ENCODE measurements around the gene HTT. TPM values are rescaled to one million over a fixed set of nuclear protein-coding genes. Genes with fewer than 3 reads are reported as not detected.

Gene HTT
- total and polyA plus RNA-seq, 2 of the 13 experiments (the other 11 are each of a cell fraction or from before 2014, with no cell fraction given), result 17.5 to 19.5 TPM

GRCh38 chr4:3205995-3206394 is 131.5 kb downstream of the HTT start (continued):
- TF ChIP-seq, protein P1, sequence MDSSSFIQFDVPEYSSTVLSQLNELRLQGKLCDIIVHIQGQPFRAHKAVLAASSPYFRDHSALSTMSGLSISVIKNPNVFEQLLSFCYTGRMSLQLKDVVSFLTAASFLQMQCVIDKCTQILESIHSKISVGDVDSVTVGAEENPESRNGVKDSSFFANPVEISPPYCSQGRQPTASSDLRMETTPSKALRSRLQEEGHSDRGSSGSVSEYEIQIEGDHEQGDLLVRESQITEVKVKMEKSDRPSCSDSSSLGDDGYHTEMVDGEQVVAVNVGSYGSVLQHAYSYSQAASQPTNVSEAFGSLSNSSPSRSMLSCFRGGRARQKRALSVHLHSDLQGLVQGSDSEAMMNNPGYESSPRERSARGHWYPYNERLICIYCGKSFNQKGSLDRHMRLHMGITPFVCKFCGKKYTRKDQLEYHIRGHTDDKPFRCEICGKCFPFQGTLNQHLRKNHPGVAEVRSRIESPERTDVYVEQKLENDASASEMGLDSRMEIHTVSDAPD (CRISPR knock-in tag; IDR thresholded peaks at IDR 0.05), result no peak
- 0 out of 2 replicates have a peak, but pooled peaks have one; percentile 38 for TF ChIP-seq ZNF629 (CRISPR knock-in tag; conservative IDR thresholded peaks at IDR 0.05)
- TF ChIP-seq, protein P2, sequence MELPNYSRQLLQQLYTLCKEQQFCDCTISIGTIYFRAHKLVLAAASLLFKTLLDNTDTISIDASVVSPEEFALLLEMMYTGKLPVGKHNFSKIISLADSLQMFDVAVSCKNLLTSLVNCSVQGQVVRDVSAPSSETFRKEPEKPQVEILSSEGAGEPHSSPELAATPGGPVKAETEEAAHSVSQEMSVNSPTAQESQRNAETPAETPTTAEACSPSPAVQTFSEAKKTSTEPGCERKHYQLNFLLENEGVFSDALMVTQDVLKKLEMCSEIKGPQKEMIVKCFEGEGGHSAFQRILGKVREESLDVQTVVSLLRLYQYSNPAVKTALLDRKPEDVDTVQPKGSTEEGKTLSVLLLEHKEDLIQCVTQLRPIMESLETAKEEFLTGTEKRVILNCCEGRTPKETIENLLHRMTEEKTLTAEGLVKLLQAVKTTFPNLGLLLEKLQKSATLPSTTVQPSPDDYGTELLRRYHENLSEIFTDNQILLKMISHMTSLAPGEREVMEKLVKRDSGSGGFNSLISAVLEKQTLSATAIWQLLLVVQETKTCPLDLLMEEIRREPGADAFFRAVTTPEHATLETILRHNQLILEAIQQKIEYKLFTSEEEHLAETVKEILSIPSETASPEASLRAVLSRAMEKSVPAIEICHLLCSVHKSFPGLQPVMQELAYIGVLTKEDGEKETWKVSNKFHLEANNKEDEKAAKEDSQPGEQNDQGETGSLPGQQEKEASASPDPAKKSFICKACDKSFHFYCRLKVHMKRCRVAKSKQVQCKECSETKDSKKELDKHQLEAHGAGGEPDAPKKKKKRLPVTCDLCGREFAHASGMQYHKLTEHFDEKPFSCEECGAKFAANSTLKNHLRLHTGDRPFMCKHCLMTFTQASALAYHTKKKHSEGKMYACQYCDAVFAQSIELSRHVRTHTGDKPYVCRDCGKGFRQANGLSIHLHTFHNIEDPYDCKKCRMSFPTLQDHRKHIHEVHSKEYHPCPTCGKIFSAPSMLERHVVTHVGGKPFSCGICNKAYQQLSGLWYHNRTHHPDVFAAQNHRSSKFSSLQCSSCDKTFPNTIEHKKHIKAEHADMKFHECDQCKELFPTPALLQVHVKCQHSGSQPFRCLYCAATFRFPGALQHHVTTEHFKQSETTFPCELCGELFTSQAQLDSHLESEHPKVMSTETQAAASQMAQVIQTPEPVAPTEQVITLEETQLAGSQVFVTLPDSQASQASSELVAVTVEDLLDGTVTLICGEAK (IDR thresholded peaks at IDR 0.05), result no peak
- TF ChIP-seq, protein P2 (CRISPR knock-in tag; IDR thresholded peaks at IDR 0.05), result no peak
- TF ChIP-seq ZBTB26 (CRISPR knock-in tag; IDR thresholded peaks at IDR 0.05; ENCODE audit: borderline replicate concordance), result no peak
- TF ChIP-seq ZNF296 (CRISPR knock-in tag; conservative IDR thresholded peaks at IDR 0.05), result no peak
- no peak for TF ChIP-seq TRAFD1 (CRISPR knock-in tag; IDR thresholded peaks at IDR 0.05; ENCODE audit: borderline replicate concordance)
- TF ChIP-seq, protein P3, sequence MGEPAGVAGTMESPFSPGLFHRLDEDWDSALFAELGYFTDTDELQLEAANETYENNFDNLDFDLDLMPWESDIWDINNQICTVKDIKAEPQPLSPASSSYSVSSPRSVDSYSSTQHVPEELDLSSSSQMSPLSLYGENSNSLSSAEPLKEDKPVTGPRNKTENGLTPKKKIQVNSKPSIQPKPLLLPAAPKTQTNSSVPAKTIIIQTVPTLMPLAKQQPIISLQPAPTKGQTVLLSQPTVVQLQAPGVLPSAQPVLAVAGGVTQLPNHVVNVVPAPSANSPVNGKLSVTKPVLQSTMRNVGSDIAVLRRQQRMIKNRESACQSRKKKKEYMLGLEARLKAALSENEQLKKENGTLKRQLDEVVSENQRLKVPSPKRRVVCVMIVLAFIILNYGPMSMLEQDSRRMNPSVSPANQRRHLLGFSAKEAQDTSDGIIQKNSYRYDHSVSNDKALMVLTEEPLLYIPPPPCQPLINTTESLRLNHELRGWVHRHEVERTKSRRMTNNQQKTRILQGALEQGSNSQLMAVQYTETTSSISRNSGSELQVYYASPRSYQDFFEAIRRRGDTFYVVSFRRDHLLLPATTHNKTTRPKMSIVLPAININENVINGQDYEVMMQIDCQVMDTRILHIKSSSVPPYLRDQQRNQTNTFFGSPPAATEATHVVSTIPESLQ (CRISPR knock-in tag; conservative IDR thresholded peaks at IDR 0.05), result no peak
- TF ChIP-seq ZNF713 (CRISPR knock-in tag; IDR thresholded peaks at IDR 0.05), result no peak
- no peak for TF ChIP-seq FOXM1 (CRISPR knock-in tag; IDR thresholded peaks at IDR 0.05)
- no peak for TF ChIP-seq ZNF879 (CRISPR knock-in tag; IDR thresholded peaks at IDR 0.05)

Measured in HepG2 (cell line).